BE2C (cell line): ENCODE data around the gene ANKRD11.

ENCODE experiments used
- DNase-seq: peaks from one replicate; pipeline ENCODE4 v3.0.0-alpha.2; 2020
- H3K27me3 ChIP-seq: fragments of 250-450 bp; sonication (Bioruptor Pico); 2 replicates; pipeline ENCODE4 v1.5.1; 2020; ENCODE audit warnings: mild to moderate bottlenecking
- H3K36me3 ChIP-seq: fragments of 250-450 bp; sonication (Bioruptor Pico); 2 replicates; pipeline ENCODE4 v1.5.1; 2020; ENCODE audit warnings: mild to moderate bottlenecking
- H3K4me1 ChIP-seq: fragments of 250-450 bp; sonication (Bioruptor Pico); 2 replicates; pipeline ENCODE4 v1.5.1; 2020
- H3K4me3 ChIP-seq: 2 replicates; pipeline ENCODE4 v1.5.1; 2011; ENCODE audit warnings: low read depth, low read length
- H3K9me3 ChIP-seq: fragments of 250-450 bp; sonication (Bioruptor Pico); 2 replicates; pipeline ENCODE4 v1.5.1; 2020
- CTCF ChIP-seq: IDR thresholded peaks from 2 replicates; pipeline ENCODE4 v1.5.1; 2012; ENCODE audit warnings: mild to moderate bottlenecking, low read depth, low read length

The ANKRD11 gene

DNA sequence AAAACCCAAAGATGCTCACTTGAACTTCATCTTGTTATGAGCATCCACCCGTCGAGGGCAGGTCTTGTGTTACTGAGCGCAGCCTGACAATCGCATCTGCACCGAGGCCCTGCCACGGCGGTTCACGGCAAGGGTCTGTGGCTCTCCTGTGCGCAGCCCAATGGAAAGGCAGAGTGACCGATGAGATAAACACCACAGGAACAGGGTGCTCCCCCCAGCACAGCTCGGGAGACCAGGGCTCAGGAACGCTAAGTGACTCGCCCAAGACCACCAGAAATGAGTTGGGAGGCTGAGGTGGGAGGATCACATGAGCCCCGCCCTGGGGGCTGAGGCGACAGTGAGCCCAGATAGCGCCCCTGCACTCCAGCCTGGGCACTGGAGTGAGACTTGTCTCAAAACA, 134.7 kb downstream of the ANKRD11 start:
- no peak for DNase-seq
- H3K9me3 ChIP-seq, result no peaks in the 10 kb centered on the region
- no peak overlapping the region for H3K4me3 ChIP-seq
- H3K4me1 ChIP-seq, result peaks cover 20% of the 10 kb centered on the region
- H3K27me3 ChIP-seq, result no peaks in the 10 kb centered on the region
- TF ChIP-seq CTCF, result no peak
- H3K36me3 ChIP-seq, result peaks cover 11% of the 10 kb centered on the region

DNA sequence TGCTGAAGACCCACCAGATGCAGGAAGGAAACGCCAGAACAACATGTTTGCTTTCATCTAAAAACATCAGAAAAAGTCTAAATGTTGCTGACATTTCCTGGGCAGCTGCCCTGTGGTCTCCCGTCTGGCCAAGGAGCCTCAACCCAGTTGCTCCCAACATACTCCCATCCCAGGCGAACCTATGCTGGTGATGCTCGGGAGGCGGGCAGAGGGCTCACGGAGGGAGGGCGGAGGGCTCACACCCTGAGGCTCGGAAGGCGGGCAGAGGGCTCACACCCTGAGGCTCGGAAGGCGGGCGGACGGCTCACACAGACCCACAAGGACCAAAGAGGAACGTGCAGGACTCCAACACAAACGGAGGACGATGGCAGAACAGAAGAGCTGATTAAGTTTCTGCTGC, 135.4 kb downstream of the ANKRD11 start:
- Histone ChIP-seq H3K9me3 (no peaks in the 10 kb centered on the region), H3K36me3 (peaks cover 11% of the 10 kb centered on the region), H3K27me3 (no peaks in the 10 kb centered on the region), H3K4me1 (peaks cover 14% of the 10 kb centered on the region), H3K4me3 (no peak overlapping the region)
- TF ChIP-seq CTCF, result no peak
- DNase-seq, result no peak

- no peak for TF ChIP-seq CTCF
- no peaks in the 10 kb centered on the region for H3K9me3 ChIP-seq
- peaks cover 11% of the 10 kb centered on the region for H3K36me3 ChIP-seq
- no peak for DNase-seq
- H3K4me3 ChIP-seq, result no peak overlapping the region
- no peaks in the 10 kb centered on the region for H3K27me3 ChIP-seq
- peaks cover 10% of the 10 kb centered on the region for H3K4me1 ChIP-seq
Measured at GRCh38 chr16:89354325-89354724, 136.0 kb downstream of the ANKRD11 start.

DNA sequence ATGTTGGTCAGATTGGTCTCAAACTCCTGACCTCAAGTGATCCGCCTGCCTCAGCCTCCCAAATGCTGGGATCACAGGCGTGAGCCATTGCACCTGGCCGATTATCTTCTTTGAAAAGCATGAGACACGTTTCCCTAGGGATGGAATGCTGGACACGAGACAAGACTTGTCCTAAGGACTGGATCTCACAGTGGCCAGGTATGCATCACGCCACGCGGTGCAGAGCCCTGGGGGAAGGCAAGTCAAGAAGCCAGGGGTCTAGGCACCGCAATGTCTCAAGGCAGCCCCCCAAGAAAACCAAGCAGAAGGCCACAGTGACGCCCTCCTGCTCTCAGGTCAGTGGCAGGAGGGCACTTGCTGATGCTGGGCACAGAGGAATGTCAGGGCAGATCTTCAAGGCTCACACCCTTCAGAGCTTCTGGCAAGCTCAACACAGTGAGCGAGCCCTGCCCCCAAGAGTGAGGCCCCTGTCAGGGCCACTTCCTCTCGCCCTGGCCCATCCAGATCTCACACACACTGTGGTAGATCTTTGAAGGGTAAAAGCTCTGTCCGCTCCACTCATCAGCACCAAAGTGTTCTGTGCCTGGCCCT, 138.2 kb downstream of the ANKRD11 start:
- no peaks in the 10 kb centered on the region for H3K27me3 ChIP-seq
- no peak for DNase-seq
- H3K36me3 ChIP-seq, result peaks cover 11% of the 10 kb centered on the region
- TF ChIP-seq CTCF, result no peak
- no peaks in the 10 kb centered on the region for H3K9me3 ChIP-seq
- H3K4me1 ChIP-seq, result peaks cover 5% of the 10 kb centered on the region
- H3K4me3 ChIP-seq, result no peak overlapping the region

DNA sequence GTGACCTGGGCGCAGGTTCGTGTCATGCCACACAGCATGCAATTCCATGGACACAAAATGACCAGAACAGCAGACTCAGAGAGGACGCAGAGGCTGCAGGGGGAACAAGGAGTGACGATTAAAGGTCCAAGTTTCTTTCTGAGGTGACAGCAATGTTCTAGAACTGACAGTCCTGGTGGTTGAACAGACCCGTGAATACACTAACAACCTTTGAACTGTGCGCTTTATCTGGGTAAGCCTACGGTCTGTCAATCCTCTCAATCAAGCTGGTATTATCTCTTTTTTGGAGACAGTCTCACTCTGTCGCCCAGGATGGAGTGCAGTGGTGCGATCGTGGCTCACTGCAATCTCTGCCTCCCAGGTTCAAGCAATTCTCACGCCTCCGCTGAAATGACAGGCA, 138.7 kb downstream of the ANKRD11 start:
- H3K36me3 ChIP-seq, result peaks cover 8% of the 10 kb centered on the region
- no peaks in the 10 kb centered on the region for H3K9me3 ChIP-seq
- H3K4me1 ChIP-seq, result no peaks in the 10 kb centered on the region; the same call in 1 of the 2 replicates
- H3K4me3 ChIP-seq, result no peak overlapping the region
- H3K27me3 ChIP-seq, result no peaks in the 10 kb centered on the region
- no peak for DNase-seq
- no peak for TF ChIP-seq CTCF

GRCh38 chr16:89350701-89351380, 139.5 kb downstream of the ANKRD11 start:
- Histone ChIP-seq H3K36me3 (peaks cover 8% of the 10 kb centered on the region), H3K9me3 (no peaks in the 10 kb centered on the region), H3K4me1 (no peaks in the 10 kb centered on the region; the same call in 1 of the 2 replicates), H3K4me3 (no peak overlapping the region), H3K27me3 (no peaks in the 10 kb centered on the region)
- DNase-seq, result no peak
- no peak for TF ChIP-seq CTCF
